ENCODE results near the gene TPRA1.

The TPRA1 gene

DNA sequence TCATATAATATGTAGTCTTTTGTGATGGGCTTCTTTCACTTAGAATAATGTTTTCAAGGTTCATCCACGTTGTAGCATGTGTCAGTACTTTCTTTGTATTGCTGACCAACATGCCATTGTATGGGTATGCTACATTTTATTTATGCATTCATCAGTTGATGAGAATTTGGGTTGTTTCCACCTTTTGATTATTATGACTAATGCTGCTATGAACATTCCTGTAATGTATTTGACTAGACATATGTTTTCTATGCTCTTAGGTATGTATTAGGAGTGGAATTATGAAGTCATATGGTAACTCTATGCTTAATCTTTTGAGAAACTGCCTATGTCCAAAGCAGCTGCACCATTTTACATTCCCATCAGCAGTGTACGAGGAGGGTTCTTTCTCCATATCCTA lies 35.3 kb upstream of the TPRA1 start:
- Histone ChIP-seq H3K9ac (ENCODE audit: low read depth, low read length) (no peak overlapping the region), H3K9me3 (ENCODE audit: control insufficient read depth, insufficient read depth, low read length) (peaks cover 6% of the 10 kb centered on the region; the same call in 1 of the 2 replicates), H3K4me1 (ENCODE audit: insufficient read depth, low read length) (no peaks in the 10 kb centered on the region; the same call in 1 of the 2 replicates), H3K36me3 (ENCODE audit: insufficient read depth, low read length) (peaks cover 12% of the 10 kb centered on the region; the same call in 1 of the 2 replicates)

- Histone ChIP-seq H3K36me3 (ENCODE audit: insufficient read depth, low read length) (peaks cover 18% of the 10 kb centered on the region; the same call in 1 of the 2 replicates), H3K9ac (ENCODE audit: low read depth, low read length) (no peak overlapping the region), H3K9me3 (ENCODE audit: control insufficient read depth, insufficient read depth, low read length) (peaks cover 6% of the 10 kb centered on the region; the same call in 1 of the 2 replicates), H3K4me1 (ENCODE audit: insufficient read depth, low read length) (no peaks in the 10 kb centered on the region)
Observed at GRCh38 chr3:127624063-127624462, 33.5 kb upstream of the TPRA1 start.

- no peaks in the 10 kb centered on the region for H3K9me3 ChIP-seq (ENCODE audit: control insufficient read depth, insufficient read depth, low read length)
- H3K9ac ChIP-seq (ENCODE audit: low read depth, low read length): no peak overlapping the region
- peaks cover 24% of the 10 kb centered on the region; the same call in 1 of the 2 replicates for H3K36me3 ChIP-seq (ENCODE audit: insufficient read depth, low read length)
- no peaks in the 10 kb centered on the region for H3K4me1 ChIP-seq (ENCODE audit: insufficient read depth, low read length)
Observed at GRCh38 chr3:127622772-127623576, 32.4 kb upstream of the TPRA1 start.

GRCh38 chr3:127622031-127622430 lies 31.5 kb upstream of the TPRA1 start:
- Histone ChIP-seq H3K9me3 (ENCODE audit: control insufficient read depth, insufficient read depth, low read length) (no peaks in the 10 kb centered on the region), H3K4me1 (ENCODE audit: insufficient read depth, low read length) (no peaks in the 10 kb centered on the region), H3K36me3 (ENCODE audit: insufficient read depth, low read length) (peaks cover 24% of the 10 kb centered on the region; the same call in 1 of the 2 replicates), H3K9ac (ENCODE audit: low read depth, low read length) (no peak overlapping the region)

DNA sequence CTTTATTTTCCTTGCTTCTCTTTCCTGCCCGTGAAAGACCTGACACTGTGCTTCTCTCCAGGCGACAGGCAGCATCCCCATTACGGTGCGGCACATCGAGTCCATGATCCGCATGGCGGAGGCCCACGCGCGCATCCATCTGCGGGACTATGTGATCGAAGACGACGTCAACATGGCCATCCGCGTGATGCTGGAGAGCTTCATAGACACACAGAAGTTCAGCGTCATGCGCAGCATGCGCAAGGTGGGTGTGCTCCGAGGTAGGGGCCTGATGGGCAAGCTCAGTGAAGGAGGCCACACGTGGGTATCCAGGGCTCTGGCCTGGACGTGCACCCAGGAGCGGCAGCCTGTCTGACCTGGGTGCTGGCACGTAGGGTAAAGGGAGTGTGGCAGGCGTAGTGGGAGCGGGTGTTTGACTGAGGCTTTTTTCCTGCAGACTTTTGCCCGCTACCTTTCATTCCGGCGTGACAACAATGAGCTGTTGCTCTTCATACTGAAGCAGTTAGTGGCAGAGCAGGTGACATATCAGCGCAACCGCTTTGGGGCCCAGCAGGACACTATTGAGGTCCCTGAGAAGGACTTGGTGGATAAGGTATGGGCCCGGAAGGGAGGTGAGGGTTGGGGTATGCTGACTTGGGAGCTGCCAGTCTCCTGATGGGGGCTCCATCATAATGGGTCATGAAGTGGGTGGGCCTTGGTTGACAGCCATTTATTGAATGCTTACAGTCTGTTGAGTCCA lies 30.3 kb upstream of the TPRA1 start:
- H3K9me3 ChIP-seq (ENCODE audit: control insufficient read depth, insufficient read depth, low read length): no peaks in the 10 kb centered on the region
- H3K36me3 ChIP-seq (ENCODE audit: insufficient read depth, low read length): peaks cover 24% of the 10 kb centered on the region; the same call in 1 of the 2 replicates
- no peak overlapping the region for H3K9ac ChIP-seq (ENCODE audit: low read depth, low read length)
- no peaks in the 10 kb centered on the region for H3K4me1 ChIP-seq (ENCODE audit: insufficient read depth, low read length)

DNA sequence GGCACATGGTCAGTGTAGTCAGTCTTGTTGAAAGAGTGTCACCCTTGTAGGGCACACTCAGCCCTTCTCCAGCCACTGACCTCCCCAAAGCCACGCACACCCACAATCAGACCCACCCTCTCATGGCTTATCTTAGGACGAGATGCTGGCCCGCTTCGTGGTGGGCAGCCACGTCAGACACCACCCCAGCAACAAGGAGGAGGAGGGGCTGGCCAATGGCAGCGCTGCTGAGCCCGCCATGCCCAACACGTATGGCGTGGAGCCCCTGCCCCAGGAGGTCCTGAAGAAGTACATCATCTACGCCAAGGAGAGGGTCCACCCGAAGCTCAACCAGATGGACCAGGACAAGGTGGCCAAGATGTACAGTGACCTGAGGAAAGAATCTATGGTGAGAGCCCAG lies 28.4 kb upstream of the TPRA1 start:
- Histone ChIP-seq H3K36me3 (ENCODE audit: insufficient read depth, low read length) (peaks cover 24% of the 10 kb centered on the region; the same call in 1 of the 2 replicates), H3K9ac (ENCODE audit: low read depth, low read length) (no peak overlapping the region), H3K9me3 (ENCODE audit: control insufficient read depth, insufficient read depth, low read length) (no peaks in the 10 kb centered on the region), H3K4me1 (ENCODE audit: insufficient read depth, low read length) (no peaks in the 10 kb centered on the region)

DNA sequence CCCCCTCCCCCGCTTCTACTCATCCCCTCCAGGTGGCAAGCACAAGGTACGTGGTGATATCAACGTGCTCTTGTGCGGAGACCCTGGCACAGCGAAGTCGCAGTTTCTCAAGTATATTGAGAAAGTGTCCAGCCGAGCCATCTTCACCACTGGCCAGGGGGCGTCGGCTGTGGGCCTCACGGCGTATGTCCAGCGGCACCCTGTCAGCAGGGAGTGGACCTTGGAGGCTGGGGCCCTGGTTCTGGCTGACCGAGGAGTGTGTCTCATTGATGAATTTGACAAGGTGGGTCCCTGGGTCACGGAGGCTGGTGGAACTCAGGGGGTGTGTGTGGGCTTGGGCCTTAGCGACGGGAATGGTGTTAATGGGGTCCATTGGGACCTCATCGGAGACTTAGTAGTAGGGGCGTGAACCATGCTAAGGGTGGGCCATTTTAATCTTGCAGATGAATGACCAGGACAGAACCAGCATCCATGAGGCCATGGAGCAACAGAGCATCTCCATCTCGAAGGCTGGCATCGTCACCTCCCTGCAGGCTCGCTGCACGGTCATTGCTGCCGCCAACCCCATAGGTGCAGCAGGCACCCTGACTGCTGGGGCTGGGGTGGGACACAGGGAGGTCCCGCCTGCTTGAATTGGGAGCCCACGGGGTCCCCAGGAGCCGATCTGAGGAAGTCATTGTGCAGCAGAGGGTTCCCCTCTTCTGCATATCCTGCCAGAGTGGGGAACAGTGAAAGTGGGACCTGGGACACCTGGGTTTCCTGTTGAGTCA lies 26.5 kb upstream of the TPRA1 start:
- Histone ChIP-seq H3K9ac (ENCODE audit: low read depth, low read length) (no peak overlapping the region), H3K9me3 (ENCODE audit: control insufficient read depth, insufficient read depth, low read length) (no peaks in the 10 kb centered on the region), H3K4me1 (ENCODE audit: insufficient read depth, low read length) (no peaks in the 10 kb centered on the region), H3K36me3 (ENCODE audit: insufficient read depth, low read length) (peaks cover 27% of the 10 kb centered on the region)

DNA sequence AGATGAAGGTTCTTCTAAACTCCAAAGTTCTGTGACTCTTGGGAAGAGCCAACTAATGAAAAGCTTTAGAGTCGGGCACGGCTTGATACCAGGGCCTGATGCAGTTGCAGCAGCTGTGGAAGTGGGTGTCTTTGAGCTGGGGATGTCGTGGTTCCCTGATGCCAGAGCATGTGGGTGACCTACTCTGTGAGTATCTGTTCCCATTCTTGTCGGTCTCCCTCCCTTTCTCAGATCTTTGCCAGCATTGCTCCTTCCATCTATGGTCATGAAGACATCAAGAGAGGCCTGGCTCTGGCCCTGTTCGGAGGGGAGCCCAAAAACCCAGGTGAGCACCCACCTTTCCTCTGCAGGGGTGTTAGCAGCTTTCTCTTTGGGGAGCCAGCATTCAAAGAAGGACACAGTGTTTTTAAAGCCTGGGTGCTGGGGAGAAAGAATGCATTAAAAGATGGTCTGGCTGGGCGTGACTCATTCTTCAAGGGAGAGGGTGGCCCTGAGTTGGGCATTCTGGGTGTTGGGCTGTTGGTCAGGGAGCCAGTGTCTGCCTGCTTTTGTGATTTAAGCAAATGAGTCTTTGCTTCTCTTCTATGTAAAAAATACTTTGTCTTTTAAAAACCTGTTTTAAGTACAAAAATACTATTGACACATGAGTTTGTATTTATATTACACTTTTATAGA lies 25.2 kb upstream of the TPRA1 start:
- H3K4me1 ChIP-seq (ENCODE audit: insufficient read depth, low read length): no peaks in the 10 kb centered on the region
- H3K9ac ChIP-seq (ENCODE audit: low read depth, low read length): no peak overlapping the region
- H3K9me3 ChIP-seq (ENCODE audit: control insufficient read depth, insufficient read depth, low read length): no peaks in the 10 kb centered on the region
- peaks cover 22% of the 10 kb centered on the region for H3K36me3 ChIP-seq (ENCODE audit: insufficient read depth, low read length)

DNA sequence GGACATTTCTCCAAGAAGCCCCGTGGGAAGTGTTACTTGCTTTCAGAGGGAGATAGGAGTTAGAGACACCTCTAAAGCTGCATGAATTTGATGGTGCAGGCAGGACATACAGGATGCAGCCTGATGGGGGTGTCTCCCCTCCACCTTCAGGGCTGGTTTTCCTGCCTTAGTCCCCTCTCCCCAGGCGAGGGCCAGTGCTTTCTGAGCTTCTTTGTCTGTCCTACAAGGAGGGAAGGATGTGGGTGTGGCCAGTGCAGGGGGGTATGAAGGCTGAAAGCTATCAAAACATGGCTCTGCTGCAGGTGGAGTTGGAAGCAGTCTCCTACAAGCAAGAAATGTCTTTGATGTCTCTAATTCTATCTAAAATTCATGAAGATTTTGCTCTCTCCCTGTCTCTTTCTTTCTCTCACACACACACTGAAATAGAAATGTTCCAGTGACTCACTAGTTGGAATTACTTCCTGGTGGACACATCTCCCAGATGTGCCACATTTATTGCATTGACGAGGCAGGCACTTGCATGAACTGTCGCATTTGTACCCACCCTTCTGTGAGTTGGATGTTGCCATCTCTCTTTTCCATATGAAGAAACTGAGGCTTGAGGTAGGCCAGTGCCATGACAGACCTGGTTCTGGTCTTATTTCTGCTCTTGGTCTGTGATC lies 24.5 kb upstream of the TPRA1 start:
- no peak overlapping the region for H3K9ac ChIP-seq (ENCODE audit: low read depth, low read length)
- no peaks in the 10 kb centered on the region for H3K9me3 ChIP-seq (ENCODE audit: control insufficient read depth, insufficient read depth, low read length)
- H3K4me1 ChIP-seq (ENCODE audit: insufficient read depth, low read length): no peaks in the 10 kb centered on the region
- H3K36me3 ChIP-seq (ENCODE audit: insufficient read depth, low read length): peaks cover 25% of the 10 kb centered on the region

- Histone ChIP-seq H3K9ac (ENCODE audit: low read depth, low read length) (no peak overlapping the region), H3K36me3 (ENCODE audit: insufficient read depth, low read length) (peaks cover 22% of the 10 kb centered on the region), H3K9me3 (ENCODE audit: control insufficient read depth, insufficient read depth, low read length) (no peaks in the 10 kb centered on the region), H3K4me1 (ENCODE audit: insufficient read depth, low read length) (no peaks in the 10 kb centered on the region)
Observed at GRCh38 chr3:127613406-127613805, 22.9 kb upstream of the TPRA1 start.

DNA sequence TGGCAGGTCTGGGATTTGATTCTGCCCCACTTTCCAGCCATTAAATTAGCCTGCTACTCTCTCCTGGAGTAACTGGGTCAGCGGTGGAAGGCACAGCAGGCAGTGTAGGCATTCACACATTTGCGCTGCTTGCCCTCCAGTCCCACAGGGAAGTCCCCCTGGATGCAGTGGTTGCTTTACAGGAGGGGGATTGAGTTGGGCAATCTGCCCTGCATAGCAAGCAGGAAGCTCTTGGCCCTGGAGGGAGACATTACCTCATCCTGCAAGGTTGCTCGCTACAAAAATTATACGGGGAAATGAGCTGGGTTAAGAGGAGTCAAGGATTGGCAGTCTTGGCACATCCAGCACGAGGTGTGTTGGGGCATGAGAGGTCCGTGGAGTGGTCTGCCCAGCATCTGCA lies 22.4 kb upstream of the TPRA1 start:
- no peak overlapping the region for H3K9ac ChIP-seq (ENCODE audit: low read depth, low read length)
- H3K4me1 ChIP-seq (ENCODE audit: insufficient read depth, low read length): no peaks in the 10 kb centered on the region
- H3K36me3 ChIP-seq (ENCODE audit: insufficient read depth, low read length): peaks cover 23% of the 10 kb centered on the region
- H3K9me3 ChIP-seq (ENCODE audit: control insufficient read depth, insufficient read depth, low read length): no peaks in the 10 kb centered on the region

DNA sequence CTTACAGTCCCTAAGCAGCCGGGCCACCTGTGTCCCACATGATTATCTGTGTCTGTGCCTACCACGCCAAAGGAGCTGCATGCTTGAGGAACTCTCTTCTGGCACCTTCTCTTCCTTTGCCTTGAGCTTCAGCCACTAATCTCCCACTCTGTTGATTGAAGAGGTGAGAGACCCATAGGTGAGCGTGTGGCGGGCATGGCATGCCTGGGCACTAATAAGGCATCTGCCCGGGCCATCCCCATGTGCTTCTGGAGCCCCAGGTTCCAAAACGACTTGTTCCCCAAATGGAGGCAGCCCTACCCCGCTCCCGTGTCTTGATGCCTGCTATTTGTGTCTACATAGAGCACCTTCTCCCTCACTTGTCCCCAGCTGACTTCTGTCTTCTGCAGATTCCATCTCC lies 20.7 kb upstream of the TPRA1 start:
- Histone ChIP-seq H3K9ac (ENCODE audit: low read depth, low read length) (no peak overlapping the region), H3K4me1 (ENCODE audit: insufficient read depth, low read length) (no peaks in the 10 kb centered on the region), H3K36me3 (ENCODE audit: insufficient read depth, low read length) (peaks cover 39% of the 10 kb centered on the region), H3K9me3 (ENCODE audit: control insufficient read depth, insufficient read depth, low read length) (no peaks in the 10 kb centered on the region)

- Histone ChIP-seq H3K9ac (ENCODE audit: low read depth, low read length) (no peak overlapping the region), H3K9me3 (ENCODE audit: control insufficient read depth, insufficient read depth, low read length) (no peaks in the 10 kb centered on the region), H3K4me1 (ENCODE audit: insufficient read depth, low read length) (no peaks in the 10 kb centered on the region), H3K36me3 (ENCODE audit: insufficient read depth, low read length) (peaks cover 44% of the 10 kb centered on the region)
Observed at GRCh38 chr3:127610105-127610504, 19.6 kb upstream of the TPRA1 start.

Data from ES-I3 (cell line).